H54 (cell line): ENCODE measurements around the gene LANCL1.

Experiments
- DNase-seq: peaks from one replicate; pipeline ENCODE4 v3.0.0; 2011; ENCODE audit warnings: low spot score, mixed read lengths; ENCODE audit not compliant: insufficient read length
- FAIRE-seq: peaks from 3 replicates; lab custom pipeline; 2011; peaks lifted over from hg19 to GRCh38; lab: Jason Lieb, UNC
- POLR2A ChIP-seq: IDR thresholded peaks from 2 replicates; pipeline ENCODE4 v1.6.1; 2011; ENCODE audit warnings: low read depth, mild to moderate bottlenecking, low read length

The LANCL1 gene, protein sequence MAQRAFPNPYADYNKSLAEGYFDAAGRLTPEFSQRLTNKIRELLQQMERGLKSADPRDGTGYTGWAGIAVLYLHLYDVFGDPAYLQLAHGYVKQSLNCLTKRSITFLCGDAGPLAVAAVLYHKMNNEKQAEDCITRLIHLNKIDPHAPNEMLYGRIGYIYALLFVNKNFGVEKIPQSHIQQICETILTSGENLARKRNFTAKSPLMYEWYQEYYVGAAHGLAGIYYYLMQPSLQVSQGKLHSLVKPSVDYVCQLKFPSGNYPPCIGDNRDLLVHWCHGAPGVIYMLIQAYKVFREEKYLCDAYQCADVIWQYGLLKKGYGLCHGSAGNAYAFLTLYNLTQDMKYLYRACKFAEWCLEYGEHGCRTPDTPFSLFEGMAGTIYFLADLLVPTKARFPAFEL

GRCh38 chr2:210476194-210477128, at the start of gene LANCL1:
Gene LANCL1, minus strand, starts transcription at chr2:210476759. Its CDS starts 363 bp downstream, at chr2:210476396.
- peak; percentile 78 for DNase-seq
- peak; percentile 95 for FAIRE-seq
- peak; percentile 84 for TF ChIP-seq POLR2A

DNA sequence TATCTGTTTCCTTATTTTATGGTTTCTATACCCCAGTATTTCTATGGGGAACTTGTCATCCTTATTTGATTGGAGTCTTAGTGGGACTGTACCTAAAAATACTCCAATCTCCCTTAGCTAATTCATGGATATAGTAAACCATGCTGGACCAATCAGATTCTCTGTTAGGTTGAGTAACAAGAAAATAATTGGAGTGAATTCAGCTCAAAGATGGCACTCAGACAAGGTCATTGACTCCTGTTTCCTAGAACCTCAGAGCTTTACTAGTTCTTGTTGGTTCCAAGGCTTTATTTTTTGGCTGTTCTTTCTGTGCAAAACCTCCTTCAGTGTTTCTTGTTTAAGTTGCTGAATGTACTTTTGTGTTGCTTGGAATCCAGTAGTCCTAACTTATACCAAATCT, 48.0 kb upstream of the LANCL1 start:
- TF ChIP-seq POLR2A = no peak
- DNase-seq (no peak), FAIRE-seq (no peak)

DNA sequence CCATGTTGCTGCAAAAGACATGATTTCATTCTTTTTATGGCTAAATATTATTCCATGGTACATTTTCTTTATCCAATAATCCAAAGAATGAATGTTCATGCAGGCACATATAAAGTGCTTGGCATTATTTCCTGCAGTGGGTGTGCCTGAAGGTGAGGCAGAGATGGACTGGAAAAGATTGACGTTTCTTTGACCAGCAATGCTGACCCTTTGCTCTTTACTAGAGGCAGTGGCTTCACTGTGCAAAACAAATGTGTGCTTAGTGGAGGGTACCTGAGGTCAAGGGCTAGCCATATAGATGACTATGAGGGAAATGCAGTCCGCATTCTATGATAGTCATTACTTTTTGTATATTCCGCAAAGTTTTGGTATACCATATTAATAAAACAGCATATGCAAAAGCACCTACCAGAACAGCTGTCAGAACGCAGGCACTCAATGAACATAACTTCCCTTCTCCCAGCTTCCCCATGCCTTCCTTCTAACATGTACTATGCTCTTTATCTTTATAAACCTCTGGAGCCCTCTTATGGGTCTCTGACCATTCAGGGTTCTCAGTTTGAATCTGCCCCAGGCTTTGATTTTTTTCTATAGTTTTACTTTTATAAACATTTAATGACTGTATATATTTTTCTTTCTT, 47.2 kb upstream of the LANCL1 start:
- DNase-seq = no peak
- TF ChIP-seq POLR2A = no peak
- no peak for FAIRE-seq

- DNase-seq (no peak), FAIRE-seq (no peak)
- no peak for TF ChIP-seq POLR2A
Measured at GRCh38 chr2:210522399-210522798, 45.8 kb upstream of the LANCL1 start.

- FAIRE-seq (no peak), DNase-seq (no peak)
- TF ChIP-seq POLR2A = no peak
Measured at GRCh38 chr2:210519594-210519993, 43.0 kb upstream of the LANCL1 start.

DNA sequence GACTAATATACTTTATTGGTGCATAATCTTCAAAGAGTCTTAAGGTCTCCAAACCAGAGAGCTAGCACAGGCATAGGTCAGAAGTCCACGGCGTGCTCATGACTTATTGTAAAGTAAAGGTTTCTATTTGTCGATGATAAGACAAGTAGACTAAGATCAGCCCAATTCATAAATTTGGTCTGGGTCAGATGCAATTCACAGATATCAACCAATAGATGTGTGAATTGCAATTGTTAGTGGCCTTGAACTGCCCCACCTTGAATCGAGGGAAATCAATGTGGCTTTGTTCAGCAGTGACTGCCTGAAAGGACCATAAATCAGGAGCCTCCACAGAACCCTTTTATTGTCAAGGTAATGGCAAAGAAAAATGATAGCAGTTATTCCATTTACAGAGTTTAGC, 40.7 kb upstream of the LANCL1 start:
- no peak for DNase-seq
- no peak for FAIRE-seq
- TF ChIP-seq POLR2A = no peak

DNA sequence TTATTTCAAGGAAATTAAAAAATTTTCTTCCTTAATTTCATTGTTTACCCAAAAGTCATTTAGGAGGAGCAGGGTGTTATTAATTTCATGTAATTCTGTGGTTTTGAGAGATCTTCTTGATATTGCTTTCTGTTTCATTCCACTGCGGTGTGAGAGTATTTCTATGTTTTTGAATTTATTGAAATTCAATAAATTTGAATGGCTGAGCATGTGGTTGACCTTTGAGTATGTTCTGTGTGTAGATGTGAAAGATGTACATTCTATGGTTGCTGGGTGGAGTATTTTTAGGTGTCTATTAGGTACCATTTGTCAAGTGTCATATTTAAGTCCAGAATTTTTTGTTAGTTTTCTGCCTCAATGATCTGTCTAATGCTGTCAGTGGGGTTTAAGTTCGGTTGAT, 39.4 kb upstream of the LANCL1 start:
- TF ChIP-seq POLR2A = no peak
- DNase-seq (no peak), FAIRE-seq (no peak)

- TF ChIP-seq POLR2A = no peak
- FAIRE-seq (no peak), DNase-seq (no peak)
Measured at GRCh38 chr2:210503725-210504191, 27.2 kb upstream of the LANCL1 start.

DNA sequence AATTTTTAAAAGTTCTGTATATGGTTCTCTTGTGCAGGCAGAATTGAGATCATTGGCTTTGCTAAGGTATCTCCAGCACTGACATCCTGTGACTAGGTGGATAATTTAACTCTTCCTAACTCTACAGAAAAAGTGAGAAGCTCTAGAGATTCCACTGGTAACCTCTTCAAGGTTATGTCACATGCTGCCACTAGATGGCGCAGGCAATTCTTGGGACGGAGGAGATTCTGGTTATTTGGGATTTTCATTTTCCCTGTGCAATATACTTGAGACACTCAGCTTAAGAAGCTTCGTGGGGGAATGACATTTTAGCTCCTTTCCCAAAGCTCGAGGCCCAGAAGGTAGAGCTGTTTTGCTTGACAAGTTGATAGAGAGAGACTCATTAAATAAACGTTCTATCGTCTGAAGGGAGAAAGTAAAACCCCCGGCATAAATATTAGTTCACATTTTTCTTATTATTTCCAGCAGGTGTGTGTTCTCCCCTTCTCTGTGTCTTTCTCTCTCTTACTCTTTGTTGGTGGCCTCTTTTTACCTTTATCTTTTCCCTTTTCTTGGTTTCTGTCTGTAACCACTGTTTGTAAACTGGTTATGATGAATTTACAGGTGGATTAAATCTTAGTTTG, 26.6 kb upstream of the LANCL1 start:
- FAIRE-seq = no peak

DNA sequence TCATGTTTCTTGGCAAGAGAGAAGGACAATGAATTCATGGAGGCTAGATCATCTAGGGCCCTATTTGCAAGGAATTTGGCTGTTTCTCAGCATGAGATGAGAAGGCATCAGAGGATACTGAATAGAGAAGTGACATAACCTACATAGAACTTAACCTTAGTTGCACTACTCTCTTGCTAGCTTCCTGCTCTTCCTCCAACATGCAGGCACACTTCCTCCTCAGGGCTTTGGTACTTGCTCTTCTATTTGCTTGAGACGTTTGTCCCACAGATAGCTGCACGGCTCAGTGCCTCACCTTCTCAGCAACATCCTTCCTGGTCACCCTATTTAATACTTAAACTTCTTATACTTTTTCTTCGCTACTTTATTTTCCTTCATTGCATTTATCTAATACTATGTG, 20.0 kb upstream of the LANCL1 start:
- TF ChIP-seq POLR2A = no peak
- no peak for FAIRE-seq
- DNase-seq = no peak

More for the DNA sequence above, 26.6 kb upstream of the LANCL1 start:
- DNase-seq = peak; percentile 13
- TF ChIP-seq POLR2A = no peak

DNA sequence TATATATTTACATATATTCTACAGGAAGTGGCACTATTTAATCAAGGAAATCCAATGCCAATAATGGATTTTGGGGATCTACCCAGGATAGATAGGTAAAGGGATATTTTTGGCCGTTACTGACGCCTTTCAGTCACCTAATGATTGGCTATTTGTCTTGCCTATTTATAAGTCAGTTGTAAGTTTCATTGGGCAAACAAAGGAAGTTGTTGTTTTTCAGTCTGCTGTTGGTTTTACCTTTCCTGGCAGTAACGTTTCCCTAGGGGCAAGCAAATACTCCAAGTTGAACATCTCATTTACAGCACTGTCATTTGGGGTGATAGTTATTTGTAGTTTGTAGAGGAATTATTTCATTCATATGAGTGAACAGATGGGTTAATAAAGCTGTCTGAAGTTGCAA, 17.0 kb upstream of the LANCL1 start:
- TF ChIP-seq POLR2A = no peak
- DNase-seq (no peak), FAIRE-seq (no peak)

DNA sequence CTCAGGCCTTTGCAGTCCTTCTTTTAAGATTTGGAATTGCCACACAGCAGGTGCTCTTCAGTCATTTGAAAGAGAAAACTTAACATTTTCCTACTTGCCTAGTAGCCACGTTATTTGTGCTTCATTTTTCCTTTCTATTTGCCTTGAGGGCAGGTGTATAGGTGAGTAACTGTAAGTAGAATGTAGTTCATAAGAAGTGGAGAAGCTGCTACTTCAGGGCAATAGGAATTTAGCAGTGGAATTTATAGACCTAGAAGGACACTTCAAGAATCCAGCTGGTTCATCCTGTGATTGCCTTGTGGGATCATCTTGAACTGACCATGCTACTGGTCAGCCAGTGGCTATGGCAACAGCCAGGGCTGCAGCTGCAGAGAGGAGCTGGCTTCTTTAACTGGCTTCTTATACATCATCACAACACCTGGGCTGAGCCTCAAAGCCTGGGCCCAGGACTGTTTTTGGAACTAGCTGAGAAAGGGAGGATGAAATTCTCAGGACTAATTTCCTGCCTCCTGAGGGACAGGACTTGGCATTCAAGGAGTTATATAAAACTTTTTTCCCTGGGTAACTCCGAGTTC, 5.1 kb upstream of the LANCL1 start:
- TF ChIP-seq POLR2A = no peak
- no peak for FAIRE-seq
- DNase-seq = no peak

GRCh38 chr2:210480764-210481163, 4.2 kb upstream of the LANCL1 start:
- FAIRE-seq (no peak), DNase-seq (no peak)
- TF ChIP-seq POLR2A = no peak
